WERI-Rb-1 (cell line): ENCODE data around the gene CDCA7.
"Not testable (repeated sequence)": the region's sequence is repeated elsewhere in the genome, so short reads cannot be mapped to it uniquely, and the experiment has no call there.

Experiments used
- DNase-seq: peaks from one replicate; pipeline ENCODE4 v3.0.0-alpha.2; 2020
- H3K27ac ChIP-seq: fragments of 250-450 bp; sonication (Bioruptor Pico); 2 replicates; pipeline ENCODE4 v1.5.1; 2020; ENCODE audit warnings: mild to moderate bottlenecking, moderate library complexity
- H3K27me3 ChIP-seq: fragments of 250-450 bp; sonication (Bioruptor Pico); 2 replicates; pipeline ENCODE4 v1.5.1; 2021; ENCODE audit warnings: mild to moderate bottlenecking, low read depth, moderate library complexity; ENCODE audit not compliant: insufficient read depth, severe bottlenecking
- H3K36me3 ChIP-seq: fragments of 250-450 bp; sonication (Bioruptor Pico); 2 replicates; pipeline ENCODE4 v1.5.1; 2020; ENCODE audit warnings: mild to moderate bottlenecking, moderate library complexity
- H3K4me3 ChIP-seq: 2 replicates; pipeline ENCODE4 v1.5.1; 2011; ENCODE audit warnings: low read depth, mild to moderate bottlenecking, control low read depth, low read length
- H3K9me3 ChIP-seq: fragments of 250-450 bp; sonication (Bioruptor Pico); 2 replicates; pipeline ENCODE4 v1.5.1; 2021; ENCODE audit warnings: mild to moderate bottlenecking, moderate library complexity; ENCODE audit not compliant: severe bottlenecking
- CTCF ChIP-seq: IDR thresholded peaks from 2 replicates; pipeline ENCODE4 v1.5.1; 2011; ENCODE audit warnings: low read depth, mild to moderate bottlenecking, control low read depth, inconsistent platforms, low read length

The CDCA7 gene

GRCh38 chr2:173359231-173359630, 4.6 kb downstream of the CDCA7 start:
- Histone ChIP-seq H3K27me3 (no peaks in the 10 kb centered on the region), H3K4me3 (no peak overlapping the region), H3K27ac (no peak overlapping the region), H3K9me3 (no peaks in the 10 kb centered on the region), H3K36me3 (peaks cover 54% of the 10 kb centered on the region)
- TF ChIP-seq CTCF: no peak
- DNase-seq: no peak

GRCh38 chr2:173370198-173370597, 15.5 kb downstream of the CDCA7 start:
- H3K36me3 ChIP-seq: peaks cover 48% of the 10 kb centered on the region

DNA sequence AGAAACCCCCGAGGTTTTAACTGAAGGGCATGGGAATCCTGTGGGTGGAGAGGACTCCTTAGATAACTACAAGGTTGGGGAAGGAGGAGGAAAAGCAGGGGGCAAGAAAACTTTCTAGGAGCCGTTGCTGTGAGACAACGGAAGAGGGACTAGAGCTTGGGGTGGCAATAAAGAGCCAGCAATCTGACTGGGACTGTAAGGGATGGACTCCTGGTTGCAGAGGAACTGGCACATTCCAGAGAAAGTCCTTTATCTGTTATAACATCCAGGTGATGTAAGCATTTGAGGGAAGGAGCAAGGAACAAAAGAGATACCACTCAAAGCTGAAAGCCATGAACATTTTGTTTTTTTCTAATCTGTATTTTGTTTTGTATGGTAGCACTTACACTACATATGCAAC, 16.4 kb downstream of the CDCA7 start:
- peaks cover 40% of the 10 kb centered on the region for H3K36me3 ChIP-seq
- H3K27me3 ChIP-seq: no peaks in the 10 kb centered on the region
- H3K27ac ChIP-seq: no peak overlapping the region
- DNase-seq: no peak
- no peaks in the 10 kb centered on the region for H3K9me3 ChIP-seq
- no peak for TF ChIP-seq CTCF
- H3K4me3 ChIP-seq: no peak overlapping the region

More at GRCh38 chr2:173370198-173370597, 15.5 kb downstream of the CDCA7 start:
- no peak for TF ChIP-seq CTCF
- Histone ChIP-seq H3K27me3 (no peaks in the 10 kb centered on the region), H3K4me3 (no peak overlapping the region), H3K9me3 (no peaks in the 10 kb centered on the region), H3K27ac (no peak overlapping the region)
- no peak for DNase-seq

GRCh38 chr2:173373290-173373689, 18.6 kb downstream of the CDCA7 start:
- TF ChIP-seq CTCF: no peak
- DNase-seq: no peak
- Histone ChIP-seq H3K4me3 (no peak overlapping the region), H3K36me3 (peaks cover 19% of the 10 kb centered on the region), H3K9me3 (no peaks in the 10 kb centered on the region), H3K27me3 (no peaks in the 10 kb centered on the region), H3K27ac (no peak overlapping the region)

- DNase-seq: no peak
- no peak overlapping the region for H3K4me3 ChIP-seq
- no peak overlapping the region for H3K27ac ChIP-seq
- no peaks in the 10 kb centered on the region for H3K9me3 ChIP-seq
- H3K36me3 ChIP-seq: peaks cover 7% of the 10 kb centered on the region
- TF ChIP-seq CTCF: no peak
- H3K27me3 ChIP-seq: no peaks in the 10 kb centered on the region
Measured at GRCh38 chr2:173374634-173375033, 20.0 kb downstream of the CDCA7 start.

DNA sequence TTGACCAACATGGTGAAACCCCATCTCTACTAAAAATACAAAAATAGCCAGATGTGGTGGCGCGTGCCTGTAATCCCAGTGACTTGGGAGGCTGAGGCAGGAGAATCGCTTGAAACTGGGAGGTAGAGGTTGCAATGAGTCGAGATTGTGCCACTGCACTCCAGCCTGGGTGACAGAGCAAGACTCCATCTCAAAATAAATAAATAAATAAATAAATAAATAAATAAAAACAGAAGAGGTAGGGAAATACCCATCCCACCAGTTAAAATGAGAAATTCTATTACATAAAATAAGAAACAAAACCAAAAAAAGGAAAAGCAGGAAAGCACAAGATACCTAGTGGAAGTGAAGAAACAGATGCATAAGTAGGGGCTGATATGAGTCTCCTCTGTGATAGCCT, 30.9 kb downstream of the CDCA7 start:
- H3K27me3 ChIP-seq, H3K36me3 ChIP-seq, H3K9me3 ChIP-seq, H3K27ac ChIP-seq, H3K4me3 ChIP-seq, DNase-seq: not testable (repeated sequence)
